H1 (cell line): Measurements from ENCODE around the gene CST4. TPM values are rescaled to one million over a fixed set of nuclear protein-coding genes. Genes with fewer than 3 reads are reported as not detected.

ENCODE experiments used
- CTCF ChIA-PET: fragments of 300-600 bp; sonication (Branson Sonifier 250); formaldehyde crosslinking; loops from one replicate; lab custom pipeline; 2021; ENCODE audit not compliant: partially characterized antibody; lab: Charles Lee
- POLR2A ChIA-PET: fragments of 300-600 bp; sonication (Branson Sonifier 250); formaldehyde crosslinking; loops from one replicate; lab custom pipeline; 2021; ENCODE audit warnings: inconsistent platforms; ENCODE audit not compliant: partially characterized antibody; lab: Charles Lee
- DNase-seq, 2 experiments: peaks; one replicate each; pipeline versions ENCODE4 v3.0.0 to v3.0.0-alpha.2; 2010 to 2022; ENCODE audit warnings: low spot score in 2 of 2, low read depth in 1 of 2, mixed read lengths in 1 of 2
- FAIRE-seq: peaks from 2 replicates; lab custom pipeline; 2011; peaks lifted over from hg19 to GRCh38; lab: Jason Lieb, UNC
- H2AFZ ChIP-seq: 2 replicates; pipeline ENCODE4 v1.8.1; 2012; ENCODE audit warnings: low read length, inconsistent platforms
- H2AK5ac ChIP-seq: 2 replicates; pipeline ENCODE4 v1.6.1; 2013; ENCODE audit warnings: low read depth, low read length
- H2BK120ac ChIP-seq: replicated peaks from 2 replicates; pipeline ENCODE3; 2013; ENCODE audit warnings: low read depth, low read length, inconsistent platforms
- H2BK12ac ChIP-seq: 2 replicates; pipeline ENCODE4 v1.6.1; 2013; ENCODE audit warnings: low read depth, low read length
- H2BK15ac ChIP-seq: 2 replicates; pipeline ENCODE4 v1.6.1; 2013; ENCODE audit warnings: low read length
- H2BK20ac ChIP-seq: 2 replicates; pipeline ENCODE4 v1.6.1; 2013; ENCODE audit warnings: low read length
- H2BK5ac ChIP-seq: 2 replicates; pipeline ENCODE4 v1.6.1; 2013; ENCODE audit warnings: low read depth, low read length
- H3K14ac ChIP-seq: 2 replicates; pipeline ENCODE4 v1.6.1; 2013; ENCODE audit warnings: inconsistent platforms; ENCODE audit not compliant: insufficient read length
- H3K18ac ChIP-seq: 2 replicates; pipeline ENCODE4 v1.6.1; 2013; ENCODE audit warnings: low read length; ENCODE audit errors: extremely low read depth
- H3K23ac ChIP-seq: 2 replicates; pipeline ENCODE4 v1.6.1; 2013; ENCODE audit warnings: inconsistent platforms; ENCODE audit not compliant: insufficient read length
- H3K23me2 ChIP-seq: 2 replicates; pipeline ENCODE4 v1.6.1; 2013; ENCODE audit warnings: low read depth, low read length
- H3K27ac ChIP-seq: 2 replicates; pipeline ENCODE4 v1.6.1; 2011; ENCODE audit warnings: low read depth, low read length, inconsistent platforms
- H3K27me3 ChIP-seq, 4 experiments: replicated peaks in 1 of 4; 1 replicate in 1 of 4; 2 replicates in 3 of 4; pipeline versions ENCODE4 v1.6.1 to v1.8.1; 2011 to 2013; ENCODE audit warnings: low read length in 3 of 4, mild to moderate bottlenecking in 3 of 4, inconsistent platforms in 2 of 4, mixed read lengths in 2 of 4, moderate library complexity in 1 of 4; ENCODE audit not compliant: control insufficient read depth in 3 of 4, insufficient read depth in 3 of 4; ENCODE audit errors: extremely low read depth in 1 of 4
- H3K36me3 ChIP-seq, 4 experiments: 2 replicates each; pipeline versions ENCODE4 v1.6.1 to v1.8.1; 2011 to 2013; ENCODE audit warnings: mild to moderate bottlenecking in 4 of 4, low read length in 3 of 4, moderate library complexity in 2 of 4, control low read depth in 1 of 4, inconsistent platforms in 1 of 4; ENCODE audit not compliant: insufficient read depth in 4 of 4, control insufficient read depth in 2 of 4
- H3K4ac ChIP-seq: replicated peaks from 2 replicates; pipeline ENCODE3; 2013; ENCODE audit warnings: low read length, low read depth, mixed read lengths, inconsistent platforms; ENCODE audit not compliant: insufficient read length
- H3K4me1 ChIP-seq, 4 experiments: replicated peaks in 1 of 4; 1 replicate in 1 of 4; 2 replicates in 3 of 4; pipeline versions ENCODE4 v1.6.1 to v1.8.1; 2011 to 2013; ENCODE audit warnings: low read length in 3 of 4, inconsistent platforms in 2 of 4, mixed read lengths in 1 of 4; ENCODE audit not compliant: insufficient read depth in 4 of 4, control insufficient read depth in 3 of 4
- H3K4me2 ChIP-seq, 2 experiments: 2 replicates each; pipeline versions ENCODE4 v1.6.1 to v1.8.1; 2011 to 2013; ENCODE audit warnings: low read depth in 2 of 2, low read length in 2 of 2, control low read depth in 1 of 2, inconsistent platforms in 1 of 2, mild to moderate bottlenecking in 1 of 2; ENCODE audit not compliant: insufficient read depth in 1 of 2
- H3K4me3 ChIP-seq, 4 experiments: fragments of 200-600, 300-600 bp in 1 of 4; sonication (generic), shearing (Covaris generic), sonication (Bioruptor Twin) in 1 of 4; 2 replicates each; pipeline versions ENCODE4 v1.5.1 to v1.8.1; 2011 to 2016; ENCODE audit warnings: low read length in 4 of 4, low read depth in 3 of 4, control low read depth in 2 of 4, inconsistent platforms in 2 of 4, mild to moderate bottlenecking in 2 of 4, mixed read lengths in 1 of 4, moderate library complexity in 1 of 4; ENCODE audit not compliant: insufficient read depth in 2 of 4; ENCODE audit errors: extremely low read depth in 1 of 4
- H3K56ac ChIP-seq: replicated peaks from 2 replicates; pipeline ENCODE3; 2013; ENCODE audit warnings: low read depth, mild to moderate bottlenecking, mixed read lengths, low read length, inconsistent platforms; ENCODE audit not compliant: insufficient read length
- H3K79me1 ChIP-seq: 2 replicates; pipeline ENCODE4 v1.6.1; 2013; ENCODE audit warnings: low read depth, low read length, control low read depth
- H3K79me2 ChIP-seq, 2 experiments: 2 replicates each; pipeline versions ENCODE4 v1.6.1 to v1.8.1; 2012 to 2013; ENCODE audit warnings: low read length in 2 of 2, mild to moderate bottlenecking in 2 of 2, inconsistent platforms in 1 of 2; ENCODE audit not compliant: insufficient read depth in 2 of 2, control insufficient read depth in 1 of 2
- H3K9ac ChIP-seq, 4 experiments: replicated peaks in 1 of 4; 1 replicate in 1 of 4; 2 replicates in 3 of 4; pipeline versions ENCODE4 v1.6.1 to v1.8.1; 2011 to 2013; ENCODE audit warnings: low read depth in 3 of 4, low read length in 3 of 4, control low read depth in 2 of 4, mild to moderate bottlenecking in 2 of 4, moderate library complexity in 2 of 4, inconsistent platforms in 1 of 4; ENCODE audit errors: extremely low read depth in 1 of 4
- H3K9me3 ChIP-seq, 2 experiments: 2 replicates each; pipeline versions ENCODE4 v1.6.1 to v1.8.1; 2012 to 2013; ENCODE audit warnings: mild to moderate bottlenecking in 2 of 2, moderate library complexity in 2 of 2, control low read depth in 1 of 2, inconsistent platforms in 1 of 2, low read depth in 1 of 2, low read length in 1 of 2, mixed read lengths in 1 of 2; ENCODE audit not compliant: insufficient read depth in 2 of 2
- H4K20me1 ChIP-seq, 2 experiments: replicated peaks in 1 of 2; 2 replicates each; pipeline versions ENCODE3 to v1.8.1; 2011 to 2013; ENCODE audit warnings: inconsistent platforms in 2 of 2, low read length in 2 of 2, mild to moderate bottlenecking in 1 of 2; ENCODE audit not compliant: insufficient read depth in 2 of 2, control insufficient read depth in 1 of 2
- H4K5ac ChIP-seq: 2 replicates; pipeline ENCODE4 v1.6.1; 2013; ENCODE audit warnings: low read length, low read depth, mixed read lengths, inconsistent platforms; ENCODE audit not compliant: insufficient read length
- H4K8ac ChIP-seq: 2 replicates; pipeline ENCODE4 v1.8.0; 2013; ENCODE audit warnings: mild to moderate bottlenecking, moderate library complexity, low read length, inconsistent platforms; ENCODE audit not compliant: insufficient read depth; ENCODE audit errors: extremely low read depth
- H4K91ac ChIP-seq: replicated peaks from 2 replicates; pipeline ENCODE3; 2013; ENCODE audit warnings: low read length, mixed read lengths, inconsistent platforms; ENCODE audit not compliant: insufficient read length
- CREB1 ChIP-seq: IDR thresholded peaks from 2 replicates; pipeline ENCODE4 v1.6.1; 2012; ENCODE audit warnings: inconsistent platforms
- CTCF ChIP-seq, 3 experiments: IDR thresholded peaks; 1 replicate in 2 of 3; 2 replicates in 1 of 3; pipeline versions ENCODE4 v1.5.1 to v1.6.1; 2011; ENCODE audit warnings: low read length in 3 of 3, mild to moderate bottlenecking in 3 of 3, inconsistent platforms in 2 of 3, low read depth in 1 of 3, moderate library complexity in 1 of 3; ENCODE audit not compliant: insufficient read depth in 1 of 3; ENCODE audit errors: control extremely low read depth in 1 of 3
- EP300 ChIP-seq, 2 experiments: IDR thresholded peaks; 1 replicate in 1 of 2; 2 replicates in 1 of 2; pipeline ENCODE4 v1.6.1; 2011 to 2012; ENCODE audit warnings: low read depth in 2 of 2, low read length in 2 of 2, mild to moderate bottlenecking in 2 of 2, borderline replicate concordance in 1 of 2, inconsistent platforms in 1 of 2, moderate library complexity in 1 of 2
- GTF2F1 ChIP-seq: IDR thresholded peaks from 2 replicates; pipeline ENCODE4 v1.6.1; 2012; ENCODE audit warnings: low read depth, low read length, improper control_type of control experiment, borderline replicate concordance
- HDAC2 ChIP-seq, 2 experiments: fragments of 300-600 bp in 1 of 2; sonication (generic) in 1 of 2; IDR thresholded peaks; 2 replicates each; pipeline ENCODE4 v1.6.1; 2011 to 2012; ENCODE audit warnings: low read depth in 2 of 2, low read length in 2 of 2, mild to moderate bottlenecking in 2 of 2, moderate library complexity in 2 of 2, borderline replicate concordance in 1 of 2, inconsistent platforms in 1 of 2
- KDM5A ChIP-seq: fragments of 200-600 bp; IDR thresholded peaks from 2 replicates; pipeline ENCODE4 v1.7.1; 2012; ENCODE audit warnings: mild to moderate bottlenecking, low read length, inconsistent platforms, mixed read lengths
- RXRA ChIP-seq: IDR thresholded peaks from 2 replicates; pipeline ENCODE4 v1.6.1; 2011; ENCODE audit warnings: low read depth, mild to moderate bottlenecking, low read length, moderate library complexity; ENCODE audit not compliant: insufficient read depth
- SP1 ChIP-seq: IDR thresholded peaks from 2 replicates; pipeline ENCODE4 v1.6.1; 2011; ENCODE audit warnings: low read depth, low read length
- SP2 ChIP-seq: IDR thresholded peaks from 2 replicates; pipeline ENCODE4 v1.6.1; 2012; ENCODE audit warnings: mild to moderate bottlenecking, low read length, inconsistent platforms
- TBP ChIP-seq: IDR thresholded peaks from 2 replicates; pipeline ENCODE4 v1.6.1; 2011; ENCODE audit warnings: low read depth, low read length, improper control_type of control experiment
- TCF12 ChIP-seq: IDR thresholded peaks from 2 replicates; pipeline ENCODE4 v1.6.1; 2011; ENCODE audit warnings: low read depth, mild to moderate bottlenecking, low read length
- TEAD4 ChIP-seq: IDR thresholded peaks from 2 replicates; pipeline ENCODE4 v1.6.1; 2012; ENCODE audit warnings: low read depth, low read length, inconsistent platforms, mixed read lengths
- WGBS, 2 experiments: shearing (Covaris generic) in 1 of 2; methylation state at CpG; one replicate each; pipeline versions ENCODE4 v1.1.6 to v1.1.7; 2013 to 2015; ENCODE audit warnings: low lambda C conversion rate in 2 of 2, mixed read lengths in 2 of 2, inconsistent platforms in 1 of 2, low coverage in 1 of 2, missing lambda C conversion rate in 1 of 2; ENCODE audit not compliant: insufficient replicate concordance in 2 of 2, insufficient coverage in 1 of 2, insufficient read length in 1 of 2; ENCODE audit errors: extremely low coverage in 1 of 2, missing lambda C conversion rate in 1 of 2; 5-methylcytosine and 5-hydroxymethylcytosine counted together
- polyA plus RNA-seq, 7 experiments: library from polyadenylated mRNA; depleted of rRNA in 3 of 7; stranded (reverse) in 5 of 7; unstranded in 2 of 7; fragments of >200 nt in 5 of 7; fragments of 200-250 nt in 2 of 7; gene quantifications; 1 replicate in 5 of 7; 2 replicates in 1 of 7; 4 replicates in 1 of 7; pipeline versions ENCODE4 v1.2.1 to v1.2.3, GENCODE V29; 2011 to 2013; ENCODE audit warnings: missing spikeins in 2 of 7, mixed read lengths in 2 of 7
- total RNA-seq: library from RNA; stranded (reverse); fragmentation: NEBNext Ultra II Directional; extraction: Animal tissue kit (Norgen Biotek cat#: 25700); gene quantifications from 2 replicates; pipeline ENCODE4 v1.2.1, GENCODE V29; 2021

CST4 gene
- total and polyA plus RNA-seq, 2 of the 8 experiments (the other 6 are each of a cell fraction or from before 2014, with no cell fraction given), result not detected

GRCh38 chr20:23683807-23684206 is 5.0 kb downstream of the CST4 start:
- Histone ChIP-seq H3K14ac (no peak overlapping the region), H3K79me1 (no peaks in the 10 kb centered on the region), H2BK120ac (no peak overlapping the region), H3K27ac (no peak overlapping the region), H2BK20ac (no peak overlapping the region), H4K91ac (no peak overlapping the region), H4K20me1 (no peaks in the 10 kb centered on the region), H4K5ac (no peak overlapping the region), H3K4me2 (no peak overlapping the region), H3K18ac (no peak overlapping the region; the same call in 1 of the 2 replicates), H3K4ac (no peak overlapping the region), H4K8ac (no peak overlapping the region), H2AK5ac (no peak overlapping the region), H2BK12ac (no peak overlapping the region), H3K9me3 (no peaks in the 10 kb centered on the region), H3K27me3 (no peaks in the 10 kb centered on the region), H3K56ac (no peak overlapping the region), H3K23ac (no peak overlapping the region), H2AFZ (no peak overlapping the region), H3K23me2 (no peaks in the 10 kb centered on the region), H3K9ac (no peak overlapping the region), H2BK15ac (no peak overlapping the region), H3K79me2 (no peaks in the 10 kb centered on the region), H2BK5ac (no peak overlapping the region), H3K4me1 (no peaks in the 10 kb centered on the region), H3K36me3 (no peaks in the 10 kb centered on the region), H3K4me3 (no peak overlapping the region)
- ChIA-PET POLR2A (no interaction called here), CTCF (interaction anchor here (1.4 to 1.5 kb wide), 2 partner anchors 13 to 15 kb away, joined by 4 read pairs; no protein-coding TSS in a partner anchor)
- FAIRE-seq (no peak), DNase-seq (peak in 1 of 2 experiments; percentile 17)
- WGBS, 2 experiments, result 87% methylated on average over 2 of the region's 2 CpGs; no CpG with 5 or more reads in 1 of the 2 experiments
- TF ChIP-seq TEAD4 (no peak), TBP (no peak), GTF2F1 (no peak), TCF12 (no peak), SP1 (no peak), RXRA (no peak), CREB1 (no peak), HDAC2 (IDR thresholded peaks at IDR 0.05; ENCODE audit: borderline replicate concordance in 1 of 2, low read depth in 2 of 2, low read length in 2 of 2) (no peak), CTCF (IDR thresholded peaks at IDR 0.05; ENCODE audit: control extremely low read depth in 1 of 3, insufficient read depth in 1 of 3, low read depth in 1 of 3, low read length in 3 of 3) (no peak), KDM5A (no peak), SP2 (no peak), EP300 (IDR thresholded peaks at IDR 0.05; ENCODE audit: borderline replicate concordance in 1 of 2, low read depth in 2 of 2, low read length in 2 of 2) (no peak)
